Heart right ventricle (tissue), 16 donors: ENCODE measurements around the gene GPR157. TPM values are rescaled to one million over a fixed set of nuclear protein-coding genes. Genes with fewer than 3 reads are reported as not detected.
"Not testable (repeated sequence)": the region's sequence is repeated elsewhere in the genome, so short reads cannot be mapped to it uniquely, and the experiment has no call there.

Source experiments
- ATAC-seq, 8 donors: fragments of 200-7000 bp; cut with Tn5 transposase; one replicate each; pipeline ENCODE4 v1.9.1; 2020; ENCODE audit warnings: mild to moderate bottlenecking in 8 of 8, moderate library complexity in 8 of 8, moderate number of reproducible peaks in 1 of 8
- DNase-seq, 2 donors: peaks; one replicate each; pipeline ENCODE4 v3.0.0-alpha.2; 2020
- H3K27ac ChIP-seq, 10 donors: fragments of 200-600 bp; sonication (generic) in 2 of 10; one replicate each; pipeline versions ENCODE4 v1.5.0 to v1.8.0; 2020 to 2022; ENCODE audit warnings: mild to moderate bottlenecking in 3 of 10
- H3K27me3 ChIP-seq, 7 donors: fragments of 200-600 bp; one replicate each; pipeline ENCODE4 v1.8.0; 2021 to 2022; ENCODE audit warnings: mild to moderate bottlenecking in 2 of 7
- H3K36me3 ChIP-seq, 9 donors: fragments of 200-600 bp; sonication (generic) in 1 of 9; one replicate each; pipeline versions ENCODE4 v1.5.0 to v1.8.0; 2020 to 2022; ENCODE audit warnings: mild to moderate bottlenecking in 2 of 9
- H3K4me1 ChIP-seq, 9 donors: fragments of 200-600 bp; sonication (generic) in 1 of 9; one replicate each; pipeline versions ENCODE4 v1.5.0 to v1.8.0; 2020 to 2022; ENCODE audit warnings: mild to moderate bottlenecking in 4 of 9
- H3K4me3 ChIP-seq, 10 donors: fragments of 200-600 bp; sonication (generic) in 2 of 10; one replicate each; pipeline versions ENCODE4 v1.5.0 to v1.8.0; 2020 to 2022; ENCODE audit warnings: mild to moderate bottlenecking in 7 of 10, moderate library complexity in 2 of 10
- H3K9me3 ChIP-seq, 11 donors: fragments of 200-600 bp in 10 of 11; sonication (generic) in 2 of 11; one replicate each; pipeline versions ENCODE4 v1.5.0 to v1.8.0; 2013 to 2022; ENCODE audit warnings: mild to moderate bottlenecking in 2 of 11, control low read depth in 1 of 11, moderate library complexity in 1 of 11
- WGBS, 2 donors: extraction: QIAGEN DNeasy Blood & Tissue Kit; methylation state at CpG; one replicate each; pipeline ENCODE4 v1.1.7; 2013; ENCODE audit warnings: inconsistent platforms in 1 of 2; 5-methylcytosine and 5-hydroxymethylcytosine counted together
- intact Hi-C, 10 donors: fragments of 100-400 bp; cut with DNase I; formaldehyde crosslinking; loops; one replicate each; pipeline versions ENCODE4 v1.11.1 to v1.14.2; 2022
- polyA plus RNA-seq, 2 donors: library from polyadenylated mRNA; stranded (reverse); fragments of 200-250 nt; gene quantifications; one replicate each; pipeline ENCODE4 v1.2.3, GENCODE V29; 2013
- total RNA-seq, 10 donors: library from RNA; stranded (reverse); fragmentation: NEBNext Ultra II Directional in 3 of 10; extraction: Animal tissue kit (Norgen Biotek cat#: 25700) in 3 of 10; gene quantifications; one replicate each; pipeline versions ENCODE4 v1.2.1 to v1.2.4, GENCODE V29; 2021 to 2023
- TF ChIP-seq, protein P1 (sequence below), 9 donors: fragments of 200-600 bp; sonication (generic) in 2 of 9; IDR thresholded peaks; one replicate each; pipeline versions ENCODE4 v1.5.0 to v1.8.0; 2021 to 2022; ENCODE audit warnings: antibody characterized with exemption in 9 of 9, mild to moderate bottlenecking in 5 of 9, moderate library complexity in 1 of 9
- donor health status: Arrhythmogenic right ventricular cardiomyopathy.
- donor health status: ischemic (EF 13 %, LVEDD 7.1; RV severe dilation, severe dysfunction).
- donor health status: healthy with polysubstance abuse.
- donor health status: DM: no; HTN: yes; CAD: no.
- donor health status: DM: no; HTN: no; CAD: no.
- donor health status: ischemic (EF 25% LVEDD 6.9; RV normal size, moderate dysfunction).
- donor health status: ischemic (EF 25% LVEDD 5.7; RV mildly dilated, moderate dysfunction).
- donor health status: healthy.
- donor health status: DM: yes; HTN: yes; CAD: no.
- donor health status: Ischemic cardiomyopathy.
- donor health status: ischemic (EF 35%, LVEDD 5.7; RV mildly dilated, moderate dysfunction).
- donor health status: nonischemic (EF 11% LVEDD 7.7; RV severe dilation, severe dysfunction).
- donor health status: DM: yes; HTN: yes; CAD: no.
- donor health status: PGD.
- donor health status: ischemic (EF 29% LVEDD 5.4; RV normal size, mild dysfunction).
- donor health status: nonischemic (EF 23%, LVEDD 6.1; RV moderate dilation, normal function).

The GPR157 gene
- total and polyA plus RNA-seq, 12 donors = 5.1 to 69.1 (median 36.2) TPM

DNA sequence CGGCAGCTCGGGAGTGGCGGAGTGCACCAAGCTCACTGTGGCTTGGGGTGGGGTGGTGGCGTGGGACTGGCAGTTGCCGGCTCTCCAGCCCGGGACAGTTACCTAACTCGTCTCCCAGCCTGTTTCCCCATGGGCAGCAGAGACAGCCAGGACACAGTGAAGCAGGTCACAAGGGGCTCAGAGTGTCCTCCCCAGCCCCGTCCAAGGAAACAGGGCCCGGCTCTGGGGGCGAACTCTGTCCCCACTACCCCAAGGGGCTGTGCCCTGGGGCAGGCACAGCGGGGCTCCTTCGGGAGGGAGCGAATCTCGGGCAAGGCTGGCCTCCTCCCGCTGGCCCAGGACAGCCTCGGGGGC, 759 bp downstream of the GPR157 start:
- DNase-seq (peak; percentile 36 to 51), ATAC-seq (peak; percentile 10 to 74 (median 56))
- Histone ChIP-seq H3K27me3 (no peaks in the 10 kb centered on the region), H3K4me3 (peak overlapping the region; percentile 61 to 79 (median 72)), H3K27ac (peak overlapping the region; percentile 84 to 95 (median 90)), H3K9me3 (no peaks in the 10 kb centered on the region), H3K36me3 (no peaks in the 10 kb centered on the region), H3K4me1 (peaks cover 0 to 40% (median 34%) of the 10 kb centered on the region in 9 donors)
- TF ChIP-seq, protein P1, sequence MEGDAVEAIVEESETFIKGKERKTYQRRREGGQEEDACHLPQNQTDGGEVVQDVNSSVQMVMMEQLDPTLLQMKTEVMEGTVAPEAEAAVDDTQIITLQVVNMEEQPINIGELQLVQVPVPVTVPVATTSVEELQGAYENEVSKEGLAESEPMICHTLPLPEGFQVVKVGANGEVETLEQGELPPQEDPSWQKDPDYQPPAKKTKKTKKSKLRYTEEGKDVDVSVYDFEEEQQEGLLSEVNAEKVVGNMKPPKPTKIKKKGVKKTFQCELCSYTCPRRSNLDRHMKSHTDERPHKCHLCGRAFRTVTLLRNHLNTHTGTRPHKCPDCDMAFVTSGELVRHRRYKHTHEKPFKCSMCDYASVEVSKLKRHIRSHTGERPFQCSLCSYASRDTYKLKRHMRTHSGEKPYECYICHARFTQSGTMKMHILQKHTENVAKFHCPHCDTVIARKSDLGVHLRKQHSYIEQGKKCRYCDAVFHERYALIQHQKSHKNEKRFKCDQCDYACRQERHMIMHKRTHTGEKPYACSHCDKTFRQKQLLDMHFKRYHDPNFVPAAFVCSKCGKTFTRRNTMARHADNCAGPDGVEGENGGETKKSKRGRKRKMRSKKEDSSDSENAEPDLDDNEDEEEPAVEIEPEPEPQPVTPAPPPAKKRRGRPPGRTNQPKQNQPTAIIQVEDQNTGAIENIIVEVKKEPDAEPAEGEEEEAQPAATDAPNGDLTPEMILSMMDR (IDR thresholded peaks at IDR 0.05) = no peak
- intact Hi-C loops = no loop called here
- 19 to 20% methylated on average over 14 to 16 of the region's 16 CpGs for WGBS, 2 donors

DNA sequence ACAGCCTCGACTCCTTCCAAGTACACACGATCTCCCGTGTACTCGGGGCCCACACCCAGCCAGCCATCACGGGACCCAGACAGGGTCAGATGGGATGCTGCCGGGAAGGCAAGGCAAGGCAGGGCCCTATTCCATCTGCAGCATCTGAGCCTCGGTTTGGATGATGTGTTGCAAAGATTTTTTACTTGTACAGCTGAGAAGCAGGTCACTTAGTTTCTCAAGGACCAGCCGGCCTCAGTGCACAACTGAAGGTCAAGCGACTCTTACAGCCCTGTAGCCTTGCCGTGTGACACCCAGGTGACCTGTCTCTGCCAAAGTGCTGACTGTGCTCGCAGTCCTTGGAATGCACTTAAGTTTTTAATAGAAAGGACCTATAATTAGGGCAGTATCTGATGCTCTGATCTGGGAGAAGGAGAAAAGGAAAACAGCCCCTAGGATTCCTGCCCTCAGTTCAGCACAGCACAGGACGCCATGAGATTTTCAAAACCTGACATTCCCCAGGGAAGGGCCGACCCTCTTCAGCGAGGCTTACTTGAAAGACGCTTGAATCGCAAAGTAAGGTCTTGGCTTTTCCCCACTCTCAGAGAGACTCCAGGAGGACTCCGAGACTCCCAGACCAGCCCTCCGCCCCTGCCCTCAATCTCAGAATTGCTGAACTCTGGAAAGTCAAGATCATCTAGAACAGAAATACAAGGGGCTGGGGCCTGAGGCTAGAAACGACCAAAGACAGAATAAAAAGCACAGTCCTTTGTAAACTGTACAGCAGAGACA, 1.3 kb downstream of the GPR157 start:
- 50% methylated on average over 19 of the region's 19 CpGs for WGBS, 2 donors
- ATAC-seq (peak in 5 of 8 donors; percentile 5 to 24 (median 14)), DNase-seq (no peak)
- Histone ChIP-seq H3K4me3 (peak overlapping the region; percentile 61 to 79 (median 72)), H3K9me3 (no peaks in the 10 kb centered on the region), H3K27ac (peak overlapping the region; percentile 84 to 95 (median 90)), H3K4me1 (peaks cover 0 to 43% (median 38%) of the 10 kb centered on the region in 9 donors), H3K27me3 (no peaks in the 10 kb centered on the region), H3K36me3 (no peaks in the 10 kb centered on the region)
- intact Hi-C loops = no loop called here
- TF ChIP-seq, protein P1 (IDR thresholded peaks at IDR 0.05) = no peak

DNA sequence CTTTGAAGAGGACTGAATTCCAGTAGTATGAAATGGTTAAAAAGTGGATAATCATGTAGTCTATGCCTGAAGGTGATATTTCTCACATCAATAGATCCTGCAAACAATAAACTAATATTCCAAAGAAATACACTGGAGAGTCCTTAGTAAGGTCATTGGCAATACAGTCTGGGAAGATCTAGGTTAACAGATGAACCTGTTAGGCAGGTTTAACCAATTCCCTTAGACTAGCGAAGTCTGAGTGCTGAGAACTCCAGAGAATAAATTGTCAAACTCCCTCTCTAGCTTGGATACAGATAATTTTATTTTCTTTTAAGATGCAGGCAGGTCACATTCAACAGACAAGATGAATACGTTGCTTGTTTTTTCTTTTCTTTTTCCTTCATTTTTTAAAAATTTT, 2.4 kb downstream of the GPR157 start:
- peaks cover 0 to 53% (median 41%) of the 10 kb centered on the region in 9 donors for H3K4me1 ChIP-seq
- WGBS, 2 donors = 82 to 88% methylated on average over 2 of the region's 2 CpGs
- intact Hi-C loops = no loop called here
- peak overlapping the region in 6 of 10 donors; percentile 51 to 95 (median 91) for H3K27ac ChIP-seq
- TF ChIP-seq, protein P1 (IDR thresholded peaks at IDR 0.05) = no peak
- DNase-seq = no peak
- no peaks in the 10 kb centered on the region for H3K36me3 ChIP-seq
- ATAC-seq = no peak
- no peaks in the 10 kb centered on the region for H3K27me3 ChIP-seq
- H3K9me3 ChIP-seq = no peaks in the 10 kb centered on the region
- H3K4me3 ChIP-seq = peak overlapping the region in 5 of 10 donors; percentile 61 to 79 (median 75)

DNA sequence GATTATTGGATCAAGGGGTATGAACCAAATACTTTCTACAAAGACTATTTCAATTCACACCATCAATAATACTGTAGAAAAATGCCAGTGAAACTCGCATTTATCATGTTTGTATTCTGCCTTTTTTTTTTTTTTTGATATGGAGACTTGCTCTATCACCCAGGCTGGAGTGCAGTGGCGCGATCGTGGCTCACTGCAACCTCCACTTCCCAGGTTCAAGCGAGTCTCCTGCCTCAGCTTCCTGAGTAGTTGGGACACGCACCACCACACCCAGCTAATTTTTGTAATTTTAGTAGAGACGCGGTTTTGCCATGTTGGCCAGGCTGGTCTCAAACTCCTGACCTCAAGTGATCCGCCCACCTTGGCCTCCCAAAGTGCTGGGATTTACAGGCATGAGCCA, 3.1 kb downstream of the GPR157 start:
- 80 to 93% methylated on average over 9 of the region's 9 CpGs for WGBS, 2 donors
- DNase-seq, H3K36me3 ChIP-seq, H3K9me3 ChIP-seq, H3K27me3 ChIP-seq, H3K4me3 ChIP-seq, ATAC-seq, intact Hi-C loops: not testable (repeated sequence)
- Histone ChIP-seq H3K27ac (peak overlapping the region in 1 of 10 donors; percentile 92), H3K4me1 (peaks cover 0 to 56% (median 42%) of the 10 kb centered on the region in 9 donors)

DNA sequence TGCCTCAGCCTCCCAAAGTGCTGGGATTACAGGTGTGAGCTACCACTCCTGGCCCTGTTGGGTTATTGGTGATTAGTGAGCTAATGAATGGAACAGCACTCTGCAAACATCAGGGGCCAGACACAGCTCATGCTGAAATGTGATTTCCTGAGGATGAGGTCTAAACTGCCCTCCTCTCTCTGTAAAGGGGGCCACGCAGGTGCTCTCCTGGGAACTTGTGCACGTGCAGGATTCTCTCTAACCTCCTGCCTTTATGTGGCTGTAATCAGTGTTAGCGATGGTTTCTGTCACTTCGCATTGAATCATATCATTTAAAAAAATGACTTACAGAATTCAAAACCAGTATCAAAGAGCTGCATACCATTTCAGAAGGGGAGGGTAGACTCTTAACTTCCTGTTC, 3.6 kb downstream of the GPR157 start:
- H3K9me3 ChIP-seq = no peaks in the 10 kb centered on the region
- DNase-seq = no peak
- peaks cover 0 to 61% (median 42%) of the 10 kb centered on the region in 9 donors for H3K4me1 ChIP-seq
- H3K27me3 ChIP-seq = no peaks in the 10 kb centered on the region
- WGBS, 2 donors = 67 to 76% methylated on average over 4 of the region's 4 CpGs
- H3K4me3 ChIP-seq = no peak overlapping the region
- intact Hi-C loops = no loop called here
- TF ChIP-seq, protein P1 (IDR thresholded peaks at IDR 0.05) = no peak
- H3K36me3 ChIP-seq = no peaks in the 10 kb centered on the region
- H3K27ac ChIP-seq = peak overlapping the region in 4 of 10 donors; percentile 1 to 69 (median 54)
- ATAC-seq = no peak

DNA sequence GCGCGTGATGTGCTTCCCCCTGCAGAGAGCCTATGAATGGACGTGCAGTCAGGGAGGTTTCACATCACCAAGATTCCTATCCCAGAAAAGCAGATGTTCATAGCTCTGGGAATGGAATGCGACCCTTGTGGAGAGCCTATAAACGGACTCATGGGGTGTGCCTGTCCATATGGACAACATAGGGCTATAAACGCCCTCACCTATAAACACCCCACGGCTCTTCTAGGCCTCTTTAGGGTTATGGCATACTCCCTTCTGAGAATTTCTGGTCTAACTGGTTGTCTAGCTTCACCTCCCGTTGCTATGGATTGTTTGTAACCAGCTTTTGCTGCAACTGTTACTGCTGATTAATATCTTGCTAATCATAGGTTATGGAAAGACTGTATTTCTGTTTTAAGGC, 4.5 kb downstream of the GPR157 start:
- H3K36me3 ChIP-seq, DNase-seq, intact Hi-C loops, H3K4me3 ChIP-seq, H3K27me3 ChIP-seq, ATAC-seq, H3K9me3 ChIP-seq: not testable (repeated sequence)
- 80 to 85% methylated on average over 5 of the region's 8 CpGs for WGBS, 2 donors
- H3K4me1 ChIP-seq = peaks cover 0 to 64% (median 41%) of the 10 kb centered on the region in 9 donors
- H3K27ac ChIP-seq = peak overlapping the region in 4 of 10 donors; percentile 19 to 69 (median 54)

DNA sequence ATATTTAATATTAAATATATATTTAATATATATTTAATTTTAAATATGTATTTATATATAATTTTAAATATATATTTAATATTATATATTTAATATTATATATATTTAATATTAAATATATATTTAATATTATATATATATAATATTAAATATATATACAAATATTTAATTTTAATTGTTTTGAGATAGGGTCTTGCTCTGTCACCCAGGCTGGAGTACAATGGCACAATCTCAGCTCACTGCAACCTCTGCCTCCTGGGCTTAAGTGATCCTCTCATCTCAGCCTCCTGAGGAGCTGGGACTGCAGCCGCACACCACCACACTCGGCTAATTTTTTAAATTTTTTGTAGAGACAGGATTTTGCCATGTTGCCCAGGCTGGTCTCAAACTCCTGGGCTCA, 5.2 kb downstream of the GPR157 start:
- H3K4me1 ChIP-seq = peaks cover 0 to 63% (median 40%) of the 10 kb centered on the region in 9 donors
- intact Hi-C loops, ATAC-seq, H3K9me3 ChIP-seq, H3K36me3 ChIP-seq, H3K4me3 ChIP-seq, DNase-seq, H3K27me3 ChIP-seq: not testable (repeated sequence)
- WGBS, 2 donors = 95 to 98% methylated on average over 2 of the region's 2 CpGs
- H3K27ac ChIP-seq = peak overlapping the region in 4 of 10 donors; percentile 6 to 69 (median 54)
